GM12892 (cell line): Measurements from ENCODE around the gene FHL1.

Source experiments
- POLR2A ChIP-seq: IDR thresholded peaks from 2 replicates; pipeline ENCODE4 v1.6.1; 2011; ENCODE audit warnings: low read depth, low read length, control low read depth
- POLR2AphosphoS5 ChIP-seq: IDR thresholded peaks from 2 replicates; pipeline ENCODE4 v1.6.1; 2011; ENCODE audit warnings: low read depth, low read length, control low read depth
- TAF1 ChIP-seq: IDR thresholded peaks from 2 replicates; pipeline ENCODE4 v1.6.1; 2011; ENCODE audit warnings: low read depth, mild to moderate bottlenecking, control low read depth, low read length, borderline replicate concordance

- TF ChIP-seq POLR2AphosphoS5 = no peak
- no peak for TF ChIP-seq TAF1
- TF ChIP-seq POLR2A = no peak
Observed at GRCh38 chrX:136258951-136259350, 111.6 kb downstream of the FHL1 start.
